HCT116 (cell line): ENCODE data around the gene THSD4. TPM values are rescaled to one million over a fixed set of nuclear protein-coding genes. Genes with fewer than 3 reads are reported as not detected.

Experiments
- ATAC-seq: fragments of 200-7000 bp; cut with Tn5 transposase; 2 replicates; pipeline ENCODE4 v1.9.1; 2020; ENCODE audit warnings: mild to moderate bottlenecking, moderate library complexity
- BruUV-seq: library from RNA; stranded (reverse); fragments of 400-500 nt; replicated peaks from 2 replicates; lab custom pipeline; 2021; lab: Mats Ljungman, UMichigan
- CTCF ChIA-PET: fragments of 300-600 bp; sonication (Branson Sonifier 250); formaldehyde crosslinking; loops from one replicate; lab custom pipeline; 2021; ENCODE audit warnings: antibody characterized with exemption; lab: Charles Lee
- POLR2A ChIA-PET: fragments of 300-600, 350-600 bp; sonication (Branson Sonifier 250); formaldehyde crosslinking; loops from one replicate; lab custom pipeline; 2021; ENCODE audit warnings: antibody characterized with exemption; lab: Charles Lee
- RAD21 ChIA-PET, 2 experiments: fragments of 300-600 bp; sonication (Branson Sonifier 250); formaldehyde crosslinking; loops; one replicate each; lab custom pipeline; 2023; ENCODE audit warnings: low total read pairs in 2 of 2; ENCODE audit not compliant: uncharacterized antibody in 2 of 2, unreplicated experiment in 2 of 2, low non-redundant PET in 1 of 2; lab: Charles Lee
- DNase-seq: peaks from one replicate; pipeline ENCODE4 v3.0.0-alpha.2; 2010; ENCODE audit warnings: low read depth, low spot score
- H2AFZ ChIP-seq: fragments of 200-600 bp; shearing (Covaris generic), sonication (generic); 2 replicates; pipeline ENCODE4 v1.6.1; 2017; ENCODE audit warnings: low read depth, mixed run types, mixed read lengths, antibody characterized with exemption, low read length; ENCODE audit not compliant: poor library complexity, severe bottlenecking
- H3K27ac ChIP-seq: 2 replicates; pipeline ENCODE4 v1.5.1; 2012; ENCODE audit warnings: low read depth, low read length
- H3K27me3 ChIP-seq: fragments of 200-600 bp; sonication (generic); 2 replicates; pipeline ENCODE4 v1.6.1; 2016; ENCODE audit warnings: mixed run types, low read length, mixed read lengths; ENCODE audit not compliant: insufficient read depth
- H3K36me3 ChIP-seq, 2 experiments: fragments of 200-500 bp in 1 of 2; fragments of 200-600 bp in 1 of 2; sonication (Bioruptor generic) in 1 of 2; sonication (generic) in 1 of 2; 2 replicates each; pipeline versions ENCODE4 v1.5.1 to v1.6.1; 2014 to 2016; ENCODE audit warnings: low read length in 2 of 2, inconsistent platforms in 1 of 2, mixed read lengths in 1 of 2, mixed run types in 1 of 2; ENCODE audit not compliant: insufficient read depth in 2 of 2, control insufficient read depth in 1 of 2
- H3K4me1 ChIP-seq, 2 experiments: fragments of 200-600 bp in 1 of 2; sonication (generic) in 1 of 2; 2 replicates each; pipeline versions ENCODE4 v1.5.1 to v1.6.1; 2012 to 2017; ENCODE audit warnings: low read length in 2 of 2, inconsistent platforms in 1 of 2, mild to moderate bottlenecking in 1 of 2, mixed read lengths in 1 of 2, mixed run types in 1 of 2, moderate library complexity in 1 of 2; ENCODE audit not compliant: insufficient read depth in 2 of 2, control insufficient read depth in 1 of 2
- H3K4me2 ChIP-seq: fragments of 200-600 bp; sonication (generic); 2 replicates; pipeline ENCODE4 v1.6.1; 2017; ENCODE audit warnings: mixed run types, low read length, mixed read lengths
- H3K4me3 ChIP-seq, 2 experiments: fragments of 200-600 bp in 1 of 2; sonication (generic) in 1 of 2; replicated peaks in 1 of 2; 2 replicates each; pipeline ENCODE4 v1.5.1; 2011 to 2016; ENCODE audit warnings: low read length in 2 of 2, control low read depth in 1 of 2, low read depth in 1 of 2, mild to moderate bottlenecking in 1 of 2, mixed read lengths in 1 of 2, mixed run types in 1 of 2
- H3K79me2 ChIP-seq: fragments of 200-600 bp; sonication (generic); 2 replicates; pipeline ENCODE4 v1.6.1; 2017; ENCODE audit warnings: mild to moderate bottlenecking, mixed run types, low read length, moderate library complexity, mixed read lengths; ENCODE audit not compliant: insufficient read depth
- H3K9ac ChIP-seq: fragments of 200-600 bp; sonication (generic); 2 replicates; pipeline ENCODE4 v1.6.1; 2016; ENCODE audit warnings: low read length, mixed read lengths
- H3K9me2 ChIP-seq: fragments of 200-600 bp; sonication (generic), shearing (Covaris generic); 2 replicates; pipeline ENCODE4 v1.6.1; 2017; ENCODE audit warnings: mixed run types, mild to moderate bottlenecking, moderate library complexity; ENCODE audit not compliant: insufficient read depth
- H3K9me3 ChIP-seq, 2 experiments: fragments of 200-500 bp in 1 of 2; fragments of 200-600 bp in 1 of 2; sonication (Bioruptor generic) in 1 of 2; sonication (generic) in 1 of 2; 2 replicates each; pipeline ENCODE4 v1.6.1; 2014 to 2017; ENCODE audit warnings: low read length in 2 of 2, mixed read lengths in 2 of 2, inconsistent platforms in 1 of 2, low read depth in 1 of 2, mild to moderate bottlenecking in 1 of 2, mixed run types in 1 of 2, moderate library complexity in 1 of 2; ENCODE audit not compliant: control insufficient read depth in 1 of 2, insufficient read depth in 1 of 2
- H4K20me1 ChIP-seq: fragments of 200-600 bp; sonication (generic), shearing (Covaris generic); 2 replicates; pipeline ENCODE4 v1.6.1; 2017; ENCODE audit warnings: mixed run types, mild to moderate bottlenecking, moderate library complexity; ENCODE audit not compliant: insufficient read depth
- CTCF ChIP-seq, 3 experiments: fragments of 200-600 bp in 1 of 3; sonication (generic) in 1 of 3; IDR thresholded peaks in 2 of 3; conservative IDR thresholded peaks in 1 of 3; 2 replicates each; pipeline ENCODE4 v1.5.1; 2012 to 2017; ENCODE audit warnings: low read depth in 2 of 3, low read length in 2 of 3, antibody characterized with exemption in 1 of 3, borderline replicate concordance in 1 of 3, control low read depth in 1 of 3, mild to moderate bottlenecking in 1 of 3, mixed read lengths in 1 of 3, mixed run types in 1 of 3, moderate library complexity in 1 of 3; ENCODE audit not compliant: insufficient read depth in 1 of 3
- ELF1 ChIP-seq: IDR thresholded peaks from 2 replicates; pipeline ENCODE4 v1.6.1; 2012; ENCODE audit warnings: low read depth, borderline replicate concordance
- EZH2phosphoT487 ChIP-seq: fragments of 200-600 bp; IDR thresholded peaks from 2 replicates; pipeline ENCODE4 v1.6.1; 2018; ENCODE audit warnings: antibody characterized with exemption, borderline replicate concordance
- FOSL1 ChIP-seq: IDR thresholded peaks from 2 replicates; pipeline ENCODE4 v1.6.1; 2012; ENCODE audit warnings: low read depth
- REST ChIP-seq: IDR thresholded peaks from 2 replicates; pipeline ENCODE4 v1.6.1; 2012; ENCODE audit warnings: low read depth
- TCF7L2 ChIP-seq: IDR thresholded peaks from 2 replicates; pipeline ENCODE4 v1.7.0; 2011; ENCODE audit warnings: borderline replicate concordance, inconsistent platforms; ENCODE audit not compliant: insufficient read depth, insufficient read length; ENCODE audit errors: extremely low read depth
- ZFX ChIP-seq: fragments of 450-650 bp; IDR thresholded peaks from 2 replicates; pipeline ENCODE4 v1.6.1; 2017
- intact Hi-C: fragments of 100-400 bp; cut with micrococcal nuclease; formaldehyde crosslinking; loops from 2 replicates; pipeline ENCODE4 v1.10.0; 2022
- total RNA-seq: library from RNA; stranded (reverse); gene quantifications from one replicate; pipeline ENCODE4 v1.2.1, GENCODE V29; 2021; ENCODE audit not compliant: unreplicated experiment

The THSD4 gene
- total RNA-seq, 1 experiment from 2014 or later: 30.5 TPM

- no peaks in the 10 kb centered on the region for H4K20me1 ChIP-seq
- no peaks in the 10 kb centered on the region for H3K79me2 ChIP-seq
- POLR2A ChIA-PET: no interaction called here
- H3K9ac ChIP-seq: no peak overlapping the region
- TF ChIP-seq ZFX (no peak), TCF7L2 (no peak), FOSL1 (no peak), ELF1 (no peak), CTCF (IDR thresholded peaks at IDR 0.05 in 2 of 3, conservative IDR thresholded peaks at IDR 0.05 in 1 of 3; ENCODE audit: borderline replicate concordance in 1 of 3, insufficient read depth in 1 of 3, low read depth in 2 of 3, low read length in 2 of 3) (no peak), EZH2phosphoT487 (no peak), REST (no peak)
- H3K36me3 ChIP-seq: no peaks in the 10 kb centered on the region
- RAD21 ChIA-PET: no interaction called here
- no peaks in the 10 kb centered on the region for H3K9me2 ChIP-seq
- intact Hi-C loops: no loop called here
- no peak overlapping the region for H3K4me3 ChIP-seq
- no peak overlapping the region for H3K4me2 ChIP-seq
- no peak for ATAC-seq
- H3K27ac ChIP-seq: no peak overlapping the region
- H3K27me3 ChIP-seq: no peaks in the 10 kb centered on the region
- CTCF ChIA-PET: interaction anchor here (0.6 kb wide), 1 partner anchor 9 kb away, joined by 3 read pairs; no protein-coding TSS in a partner anchor
- no peaks in the 10 kb centered on the region for H3K9me3 ChIP-seq
- no peak for DNase-seq
- peaks cover 20 to 37% of the 10 kb centered on the region in 2 experiments for H3K4me1 ChIP-seq
- BruUV-seq: no TSS peak
- H2AFZ ChIP-seq: no peak overlapping the region
These were observed 217.9 kb downstream of the THSD4 start for GRCh38 chr15:71333136-71333700.
